Tongue (tissue), 2 donors: ENCODE measurements around the gene FEZ2. TPM values are rescaled to one million over a fixed set of nuclear protein-coding genes. Genes with fewer than 3 reads are reported as not detected.

Experiments
- DNase-seq: peaks from one replicate; pipeline ENCODE4 v3.0.0-alpha.2; 2015
- total RNA-seq: library from RNA; depleted of rRNA; stranded (reverse); fragments of >200 nt; gene quantifications from one replicate; pipeline ENCODE4 v1.2.3, GENCODE V29; 2014

The FEZ2 gene
- total RNA-seq, 1 donor from 2014 or later: 96.6 TPM

DNA sequence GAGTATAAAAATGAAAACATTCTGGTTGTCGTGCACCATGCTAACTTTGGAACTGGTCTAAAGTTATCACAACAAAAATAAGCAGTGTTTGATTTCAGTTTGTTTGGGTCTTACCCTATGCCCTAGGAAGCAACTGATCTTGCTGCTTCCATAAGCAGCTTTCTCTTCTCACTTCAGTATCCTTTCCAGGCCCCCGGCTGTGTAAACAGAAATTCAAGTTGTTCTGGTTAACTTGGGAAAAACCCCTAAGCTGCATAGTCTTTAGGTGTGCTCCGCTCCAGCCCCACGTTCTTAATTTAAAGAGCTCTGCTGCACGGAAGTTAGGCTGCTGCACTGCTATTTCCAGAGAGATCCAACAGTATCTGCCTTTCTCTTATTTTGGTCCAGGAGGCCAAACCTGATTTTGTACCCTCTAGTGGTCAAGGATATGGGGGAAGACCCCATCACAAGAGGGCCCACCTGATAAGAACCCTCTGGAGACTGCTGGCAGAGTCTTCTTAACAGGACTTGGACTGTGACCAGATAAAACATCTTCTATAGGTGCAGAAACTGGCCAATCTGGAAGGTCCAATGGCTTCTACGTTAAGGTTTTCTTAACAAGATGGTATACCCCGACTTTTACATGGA lies 69.1 kb downstream of the FEZ2 start:
- DNase-seq: peak; percentile 51

GRCh38 chr2:36528274-36528673 lies 69.7 kb downstream of the FEZ2 start:
- no peak for DNase-seq

DNA sequence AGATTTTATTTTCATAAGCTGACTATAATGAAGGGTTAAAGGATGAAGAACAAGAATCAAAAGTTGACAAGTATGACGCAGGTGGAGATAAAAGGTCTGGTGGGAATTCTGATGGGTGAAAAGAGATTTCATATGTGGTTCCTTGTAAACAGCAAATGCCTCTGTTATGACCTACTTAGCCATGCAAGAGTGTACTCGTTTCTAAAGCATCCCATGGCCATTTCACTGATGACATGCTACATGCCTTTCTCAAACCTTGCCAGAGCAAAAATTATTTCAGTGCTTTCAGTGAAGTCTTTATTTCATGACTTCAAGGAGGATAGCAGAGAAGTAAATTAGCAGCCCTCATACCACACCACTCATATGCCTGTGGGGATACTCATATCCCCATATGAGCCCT lies 71.7 kb downstream of the FEZ2 start:
- no peak for DNase-seq

DNA sequence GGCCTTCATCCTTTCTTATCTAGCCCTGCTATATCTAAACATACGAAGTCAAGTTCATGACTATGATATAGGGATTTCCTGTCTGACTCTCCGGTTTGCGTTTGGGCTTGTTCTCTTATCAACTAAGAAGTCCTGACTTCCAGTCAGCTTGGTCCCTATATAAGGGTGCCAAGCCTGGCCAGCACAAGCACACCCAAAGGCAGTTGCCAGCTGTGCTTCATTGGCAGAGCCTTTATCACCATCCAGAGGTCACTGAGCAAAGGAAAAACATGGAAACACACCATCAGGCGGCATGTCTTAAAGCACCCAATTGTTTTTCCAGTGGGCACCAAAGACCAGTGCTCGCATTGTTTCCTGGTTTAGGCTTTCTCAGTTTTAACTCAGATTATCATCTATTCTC lies 72.7 kb downstream of the FEZ2 start:
- no peak for DNase-seq

- no peak for DNase-seq
Measured at GRCh38 chr2:36523153-36523552, 74.8 kb downstream of the FEZ2 start.

- DNase-seq: no peak
Measured at GRCh38 chr2:36520431-36520830, 77.5 kb downstream of the FEZ2 start.

- DNase-seq: no peak
Measured at GRCh38 chr2:36516136-36516870, 81.7 kb downstream of the FEZ2 start.

- no peak for DNase-seq
Measured at GRCh38 chr2:36515538-36515937, 82.4 kb downstream of the FEZ2 start.

DNA sequence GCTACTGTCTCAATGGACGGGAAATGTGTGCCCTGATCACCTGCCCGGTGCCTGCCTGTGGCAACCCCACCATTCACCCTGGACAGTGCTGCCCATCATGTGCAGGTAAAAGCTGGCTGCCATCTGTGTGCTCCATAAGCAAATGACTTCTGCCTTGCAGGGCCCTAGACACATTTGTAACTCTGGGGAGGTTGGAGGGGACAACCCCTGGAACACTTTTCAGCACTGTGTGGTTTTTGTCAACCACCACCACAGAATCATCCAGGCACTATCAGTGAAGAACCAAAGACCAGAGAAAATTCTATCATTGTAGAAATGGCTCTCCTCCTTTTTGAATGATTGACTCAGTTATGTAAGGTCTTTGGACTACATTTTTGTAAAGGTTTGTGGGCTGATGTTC lies 84.3 kb downstream of the FEZ2 start:
- no peak for DNase-seq

GRCh38 chr2:36512705-36513104 lies 85.3 kb downstream of the FEZ2 start:
- no peak for DNase-seq

- DNase-seq: no peak
Measured at GRCh38 chr2:36511858-36512603, 85.9 kb downstream of the FEZ2 start.

GRCh38 chr2:36509075-36509474 lies 88.9 kb downstream of the FEZ2 start:
- no peak for DNase-seq

- DNase-seq: peak; percentile 83
Measured at GRCh38 chr2:36507408-36507812, 90.6 kb downstream of the FEZ2 start.

Other genes starting within 250 kb of the FEZ2 start
- gene CRIM1, start 242.4 kb downstream of the FEZ2 start, total RNA-seq: 57.2 TPM
- 23.1 TPM for gene VIT, start 98.5 kb upstream of the FEZ2 start, total RNA-seq